HG02763 (cell line): ENCODE measurements around the gene TMEM253.
A peak's percentile ranks its signal among the peaks of the same experiment; 100 is the strongest.

Experiments used
- ATAC-seq: cut with Tn5 transposase; IDR thresholded peaks from one replicate; pipeline ENCODE4 v1.9.1; 2021; ENCODE audit warnings: mild to moderate bottlenecking, moderate library complexity; ENCODE audit not compliant: unreplicated experiment

Gene TMEM253

DNA sequence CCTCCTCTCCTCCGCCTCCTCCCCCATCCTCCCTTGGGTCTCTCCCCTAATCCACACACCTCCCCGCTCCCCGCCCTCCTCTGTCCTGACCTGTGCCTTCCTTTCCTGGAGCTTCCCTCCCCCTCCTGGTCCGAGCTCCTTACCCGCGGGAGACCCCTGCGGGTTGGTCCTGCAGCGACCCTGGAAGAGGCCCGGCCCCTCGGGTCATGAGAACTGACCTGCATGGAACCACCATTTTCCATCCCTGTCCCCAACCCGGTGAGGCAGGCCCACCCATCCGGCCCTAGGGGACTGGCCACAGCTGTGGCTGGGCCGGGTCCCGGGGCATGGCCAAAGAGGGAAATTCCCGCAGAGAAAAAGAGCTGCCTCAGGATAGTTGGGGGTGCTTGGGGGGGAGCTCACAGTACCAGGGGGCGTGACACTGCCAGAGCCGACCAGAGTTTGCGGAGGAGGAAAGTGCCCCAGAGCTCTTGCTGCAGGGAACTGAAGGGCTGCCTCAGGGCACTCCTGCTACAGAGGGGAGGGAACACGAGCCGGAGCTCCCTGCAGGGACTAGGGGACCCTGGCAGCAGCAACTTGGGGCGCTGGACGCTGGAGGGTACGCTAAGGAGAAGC is 30.1 kb upstream of the TMEM253 start:
- no peak for ATAC-seq

DNA sequence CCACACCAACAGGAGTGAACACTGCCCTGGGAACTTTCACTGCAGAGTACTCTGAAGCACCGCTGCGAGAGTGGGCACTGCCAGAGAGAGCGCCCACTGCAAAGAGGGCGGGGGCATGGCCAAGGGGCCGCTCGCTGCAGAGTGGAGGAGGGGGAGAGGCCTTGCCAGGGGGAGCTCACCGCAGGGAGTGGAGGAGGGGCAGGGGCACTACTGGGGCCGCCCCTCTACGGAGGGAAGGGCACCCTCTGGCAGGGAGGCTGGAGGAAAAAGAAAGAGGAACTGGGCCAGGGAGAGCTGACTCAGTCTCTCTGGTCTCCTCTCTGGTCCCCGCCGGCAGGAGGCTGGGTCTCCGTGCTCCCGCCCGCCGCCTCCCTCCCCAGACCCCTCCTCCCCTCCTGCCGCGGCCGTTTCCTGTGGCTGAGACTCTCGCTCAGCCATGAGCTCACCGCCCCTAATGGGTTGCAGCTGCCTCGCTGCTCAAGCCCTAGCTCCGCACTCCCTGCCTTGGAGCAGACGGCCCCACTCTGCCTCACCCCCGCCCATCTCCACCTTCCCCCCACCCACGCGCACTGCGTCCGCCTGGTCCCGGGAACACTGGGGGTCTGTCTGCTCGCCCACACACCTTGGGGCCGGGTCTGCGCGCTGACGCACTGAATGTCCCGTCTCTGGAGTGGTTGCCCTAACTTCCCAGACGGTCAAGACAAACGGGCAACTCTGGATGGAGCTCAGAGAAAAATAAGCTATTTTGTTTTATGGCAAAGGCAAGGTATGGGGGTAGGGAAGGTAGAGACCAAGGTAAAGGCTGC is 29.4 kb upstream of the TMEM253 start:
- peak; percentile 75 for ATAC-seq

DNA sequence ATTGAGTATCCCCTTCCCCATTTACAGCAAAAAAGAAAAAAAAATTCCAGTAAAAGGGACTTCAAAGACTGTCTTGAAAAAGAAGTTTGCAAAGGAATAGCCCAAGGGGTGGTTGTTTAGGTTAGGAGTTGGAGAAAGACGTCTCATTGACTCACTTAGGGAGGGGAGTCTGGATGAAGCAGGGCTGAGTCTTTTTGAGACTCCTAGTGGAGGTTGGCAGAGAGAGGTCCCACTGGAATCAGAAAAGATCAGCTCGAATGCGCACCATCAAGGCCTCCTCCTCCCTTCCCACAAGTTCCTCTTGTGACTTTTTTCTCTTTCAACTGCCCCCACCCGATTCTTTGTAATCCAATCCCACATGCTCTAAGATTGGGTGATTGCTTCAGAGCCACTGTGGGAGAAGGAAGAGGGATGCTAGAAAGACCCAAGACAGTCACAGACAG is 28.8 kb upstream of the TMEM253 start:
- ATAC-seq, result no peak

DNA sequence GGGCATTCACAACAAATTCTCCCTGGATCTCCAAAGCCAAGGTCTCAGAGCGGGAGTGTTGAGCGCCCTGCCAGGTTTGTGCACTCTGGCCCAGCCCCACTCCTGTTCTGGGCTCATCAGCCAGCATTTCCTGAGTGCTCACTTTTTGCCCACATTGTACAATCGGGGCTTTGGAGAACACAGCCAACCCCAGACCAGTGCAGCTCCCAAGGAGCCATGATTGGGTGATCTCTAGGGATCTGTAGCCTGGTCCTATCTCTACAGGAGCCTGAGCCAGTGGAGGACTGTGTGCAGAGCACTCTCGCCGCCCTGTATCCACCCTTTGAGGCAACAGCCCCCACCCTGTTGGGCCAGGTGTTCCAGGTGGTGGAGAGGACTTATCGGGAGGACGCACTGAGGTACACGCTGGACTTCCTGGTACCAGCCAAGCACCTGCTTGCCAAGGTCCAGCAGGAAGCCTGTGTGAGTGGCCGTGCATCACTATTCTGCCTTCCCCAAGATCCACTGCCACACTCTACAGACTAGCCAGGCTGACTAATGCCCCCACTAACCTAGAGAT is 28.0 kb upstream of the TMEM253 start:
- no peak for ATAC-seq

GRCh38 chr14:21073921-21074320 is 26.9 kb upstream of the TMEM253 start:
- ATAC-seq, result no peak

- no peak for ATAC-seq
These were observed 26.2 kb upstream of the TMEM253 start for GRCh38 chr14:21074398-21075272.

DNA sequence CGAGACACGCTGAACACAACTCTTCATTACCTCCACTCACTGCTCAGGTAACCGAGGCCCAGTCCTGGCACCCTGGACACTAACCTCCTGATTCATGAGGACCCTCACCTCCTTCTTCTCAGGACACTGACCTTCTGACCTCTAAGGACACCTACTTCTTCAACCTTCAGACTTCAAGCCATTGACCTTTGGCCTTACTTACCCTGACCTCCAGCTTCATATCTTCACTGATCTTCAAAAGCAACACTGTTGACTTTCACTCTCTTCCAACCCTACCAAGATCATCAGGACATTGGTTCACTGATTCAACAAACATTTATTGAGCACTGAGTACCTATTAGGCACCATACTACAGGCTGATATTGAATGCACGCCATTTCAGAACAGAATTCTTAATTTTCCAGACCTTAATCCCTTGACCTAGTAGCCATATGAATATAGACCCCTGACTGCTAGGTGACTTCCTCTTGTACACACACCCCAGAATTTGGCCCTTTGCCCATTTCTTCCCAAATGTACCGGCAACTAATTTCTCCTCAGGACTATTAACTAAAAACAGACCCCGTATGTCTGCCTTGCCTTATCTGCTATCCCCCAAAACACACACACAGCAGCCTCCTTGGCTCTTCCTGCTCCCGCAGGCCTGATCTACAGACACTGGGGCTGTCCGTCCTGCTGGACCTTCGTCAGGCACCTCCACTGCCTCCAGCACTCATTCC is 25.0 kb upstream of the TMEM253 start:
- ATAC-seq, result no peak

GRCh38 chr14:21077672-21078071 is 23.2 kb upstream of the TMEM253 start:
- no peak for ATAC-seq

DNA sequence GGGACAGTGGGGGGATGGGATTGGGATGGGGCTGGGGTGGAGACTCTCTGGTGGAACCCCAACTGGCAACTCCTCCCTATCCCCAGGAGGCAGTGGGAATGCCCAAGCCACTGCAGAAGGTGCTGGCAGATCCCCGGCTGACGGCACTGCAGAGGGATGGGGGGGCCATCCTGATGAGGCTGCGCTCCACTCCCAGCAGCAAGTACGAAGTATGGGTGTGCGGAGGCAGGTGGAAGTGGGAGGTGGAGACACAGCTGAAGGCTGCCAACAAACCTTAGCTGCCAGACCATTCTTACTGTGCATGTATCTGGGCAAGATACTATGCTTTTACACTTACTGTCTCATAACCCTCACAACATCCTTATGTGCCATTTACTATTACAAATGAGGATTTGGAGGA is 22.6 kb upstream of the TMEM253 start:
- ATAC-seq, result no peak

DNA sequence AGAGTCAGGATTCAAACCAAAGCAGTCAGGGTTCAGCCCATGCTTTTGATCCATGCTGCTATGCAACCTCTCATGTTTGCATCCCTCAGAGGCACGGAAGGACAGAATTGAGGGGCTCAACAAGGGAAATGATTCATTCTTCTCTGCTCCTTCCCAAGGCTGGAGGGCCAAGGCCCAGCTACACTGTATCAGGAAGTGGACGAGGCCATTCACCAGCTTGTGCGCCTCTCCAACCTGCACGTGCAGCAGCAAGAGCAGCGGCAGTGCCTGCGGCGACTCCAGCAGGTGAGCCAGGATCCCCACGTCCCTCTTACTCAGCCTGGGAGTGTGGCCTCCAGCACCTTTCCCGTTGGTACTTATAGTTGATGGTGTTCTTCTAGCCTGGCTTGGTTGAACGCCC is 22.1 kb upstream of the TMEM253 start:
- ATAC-seq, result no peak

- ATAC-seq, result no peak
These were observed 19.2 kb upstream of the TMEM253 start for GRCh38 chr14:21081521-21082142.

GRCh38 chr14:21083565-21084325 is 17.1 kb upstream of the TMEM253 start:
- ATAC-seq, result no peak

GRCh38 chr14:21084396-21084795 is 16.5 kb upstream of the TMEM253 start:
- no peak for ATAC-seq

DNA sequence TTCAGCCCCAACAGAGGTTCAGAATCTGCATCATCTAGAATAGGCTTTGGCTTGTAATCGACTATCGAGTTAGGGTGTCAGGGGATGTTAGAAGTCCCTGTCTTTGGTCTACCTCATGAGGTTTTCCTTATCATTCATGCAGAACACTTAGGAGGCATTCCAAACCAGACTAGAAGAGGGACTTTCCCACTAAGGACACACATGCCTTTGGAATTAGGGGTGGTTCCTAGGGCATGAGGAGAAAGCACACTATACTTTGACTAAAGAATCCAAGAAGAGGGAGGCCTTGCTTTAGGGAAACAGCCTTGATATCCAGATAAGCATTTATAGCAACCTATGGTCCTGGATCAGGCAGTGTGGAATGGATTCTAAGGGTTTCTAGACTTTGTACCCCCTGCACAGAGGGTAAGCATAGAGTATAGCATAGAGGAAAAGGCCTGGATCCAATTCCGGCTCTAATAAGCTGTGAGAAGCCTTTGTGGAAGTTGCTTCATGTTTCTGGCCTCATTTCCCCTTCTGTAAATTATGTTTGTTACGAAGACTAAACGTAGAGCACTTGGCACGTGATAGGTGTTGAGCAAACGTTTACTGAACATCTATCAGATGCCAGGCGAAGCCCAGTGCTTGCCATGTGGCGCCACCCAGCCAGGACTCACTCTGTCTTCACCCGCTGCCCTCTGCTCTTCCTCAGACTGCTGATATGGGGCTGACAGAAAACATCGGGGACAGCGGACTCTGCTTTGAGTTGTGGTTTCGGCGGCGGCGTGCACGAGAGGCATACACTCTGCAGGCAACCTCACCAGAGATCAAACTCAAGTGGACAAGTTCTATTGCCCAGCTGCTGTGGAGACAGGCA is 15.6 kb upstream of the TMEM253 start:
- no peak for ATAC-seq

DNA sequence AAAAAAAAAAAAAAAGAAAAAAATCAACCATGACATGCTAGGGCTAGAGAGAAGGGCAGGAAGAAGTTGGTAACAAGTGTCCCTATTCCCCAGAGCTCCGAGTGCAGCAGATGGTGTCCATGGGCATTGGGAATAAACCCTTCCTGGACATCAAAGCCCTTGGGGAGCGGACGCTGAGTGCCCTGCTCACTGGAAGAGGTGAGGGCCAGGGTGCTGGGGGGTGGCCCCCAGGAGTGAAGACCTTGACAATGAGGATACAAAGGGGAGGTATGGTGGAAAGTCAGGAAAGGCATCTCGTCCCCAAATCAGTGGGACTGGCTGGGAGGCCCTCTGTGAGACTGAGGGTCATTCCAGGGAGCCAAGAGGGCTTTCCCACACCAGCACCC is 14.0 kb upstream of the TMEM253 start:
- no peak for ATAC-seq

DNA sequence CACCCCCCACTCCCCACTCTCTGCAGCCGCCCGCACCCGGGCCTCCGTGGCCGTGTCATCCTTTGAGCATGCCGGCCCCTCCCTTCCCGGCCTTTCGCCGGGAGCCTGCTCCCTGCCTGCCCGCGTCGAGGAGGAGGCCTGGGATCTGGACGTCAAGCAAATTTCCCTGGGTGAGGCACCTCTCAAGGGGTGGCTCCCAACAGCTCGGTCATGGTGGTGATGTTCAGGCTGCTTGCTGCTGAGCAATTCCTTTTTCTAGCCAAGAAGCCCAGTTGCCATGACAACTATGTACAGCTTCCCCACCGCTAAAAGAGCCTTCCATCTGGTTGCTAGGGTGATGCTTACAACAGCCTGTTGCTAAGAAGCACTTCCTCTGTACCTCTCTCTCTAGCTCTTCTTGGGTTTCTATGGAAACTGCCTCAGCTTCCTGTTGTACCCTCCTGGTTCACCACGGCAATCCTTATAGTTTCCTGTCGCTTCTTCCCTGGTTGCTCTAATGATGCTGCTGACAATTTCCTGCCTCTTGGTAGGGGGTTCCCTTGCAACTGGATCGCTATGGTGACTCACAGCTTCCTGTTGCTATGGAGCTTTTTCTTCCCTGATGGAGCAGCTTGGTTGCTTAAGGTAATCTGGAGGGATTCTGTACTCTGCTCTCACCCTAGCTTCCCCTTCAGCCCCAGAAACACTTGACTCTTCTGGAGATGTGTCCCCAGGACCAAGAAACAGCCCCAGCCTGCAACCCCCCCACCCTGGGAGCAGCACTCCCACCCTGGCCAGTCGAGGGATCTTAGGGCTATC is 13.4 kb upstream of the TMEM253 start:
- no peak for ATAC-seq

DNA sequence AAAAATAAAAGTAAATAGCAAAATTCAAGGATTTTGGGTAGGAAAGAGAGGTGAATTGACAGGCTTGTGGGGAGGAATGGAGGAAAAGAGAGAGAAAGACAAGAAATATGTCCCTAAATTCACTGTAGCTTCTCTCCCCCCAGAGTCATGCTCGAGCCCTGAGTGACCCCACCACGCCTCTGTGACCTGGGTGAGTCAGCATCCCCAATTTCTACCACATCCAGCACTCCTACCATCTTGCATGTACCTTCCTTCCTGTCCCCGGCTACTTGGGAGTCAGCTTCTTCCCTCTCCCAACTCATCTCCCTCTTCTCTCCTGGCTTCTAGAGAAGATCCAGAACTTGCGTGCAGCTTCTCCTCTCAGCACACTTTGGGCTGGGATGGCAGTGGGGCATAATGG is 12.2 kb upstream of the TMEM253 start:
- ATAC-seq, result no peak

DNA sequence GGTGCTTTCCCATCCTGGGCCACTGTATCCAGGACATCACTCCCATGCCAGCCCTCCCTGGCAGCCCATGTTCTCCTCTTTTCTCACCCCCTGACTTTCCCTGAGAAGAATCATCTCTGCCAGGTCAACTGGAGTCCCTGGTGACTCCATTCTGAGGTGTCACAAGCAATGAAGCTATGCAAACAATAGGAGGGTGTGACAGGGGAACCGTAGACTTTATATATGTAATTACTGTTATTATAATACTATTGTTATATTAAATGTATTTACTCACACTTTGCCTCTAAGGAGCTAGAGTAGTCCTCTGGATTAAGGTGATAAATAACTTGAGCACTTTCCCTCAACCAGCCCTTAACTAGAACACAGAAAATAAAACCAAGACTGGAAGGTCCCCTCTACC is 11.6 kb upstream of the TMEM253 start:
- ATAC-seq, result no peak
